Heart left ventricle (tissue), 16 donors: ENCODE results near the gene ADCY10. TPM values are rescaled to one million over a fixed set of nuclear protein-coding genes. Genes with fewer than 3 reads are reported as not detected.

ENCODE experiments used
- ATAC-seq, 4 donors: fragments of 200-7000 bp; cut with Tn5 transposase; one replicate each; pipeline ENCODE4 v1.9.1; 2020 to 2022; ENCODE audit warnings: moderate library complexity in 4 of 4, mild to moderate bottlenecking in 3 of 4, moderate number of reproducible peaks in 1 of 4
- DNase-seq, 5 donors: peaks; one replicate each; pipeline ENCODE4 v3.0.0-alpha.2; 2020
- H3K27ac ChIP-seq, 12 donors: fragments of 200-600 bp; sonication (generic) in 4 of 12; one replicate each; pipeline versions ENCODE4 v1.5.0 to v1.8.0; 2016 to 2022; ENCODE audit warnings: mild to moderate bottlenecking in 2 of 12
- H3K27me3 ChIP-seq, 9 donors: fragments of 200-600 bp; sonication (generic) in 2 of 9; one replicate each; pipeline versions ENCODE4 v1.5.1 to v1.8.0; 2016 to 2022; ENCODE audit warnings: mild to moderate bottlenecking in 3 of 9
- H3K36me3 ChIP-seq, 9 donors: fragments of 200-600 bp; sonication (generic) in 2 of 9; one replicate each; pipeline versions ENCODE4 v1.5.0 to v1.8.0; 2018 to 2022; ENCODE audit warnings: mild to moderate bottlenecking in 2 of 9
- H3K4me1 ChIP-seq, 12 donors: fragments of 200-600 bp; sonication (generic) in 4 of 12; one replicate each; pipeline versions ENCODE4 v1.5.0 to v1.8.0; 2016 to 2022; ENCODE audit warnings: mild to moderate bottlenecking in 3 of 12
- H3K4me3 ChIP-seq, 12 donors: fragments of 200-600 bp; sonication (generic) in 4 of 12; one replicate each; pipeline versions ENCODE4 v1.5.0 to v1.8.0; 2017 to 2022; ENCODE audit warnings: mild to moderate bottlenecking in 9 of 12, moderate library complexity in 4 of 12
- H3K9me3 ChIP-seq, 12 donors: fragments of 200-600 bp; sonication (generic) in 4 of 12; one replicate each; pipeline versions ENCODE4 v1.5.0 to v1.8.0; 2016 to 2022; ENCODE audit warnings: mild to moderate bottlenecking in 1 of 12
- CTCF ChIP-seq, 12 donors: fragments of 200-600 bp; sonication (generic) in 4 of 12; IDR thresholded peaks; one replicate each; pipeline versions ENCODE4 v1.5.0 to v1.8.0; 2018 to 2022; ENCODE audit warnings: antibody characterized with exemption in 12 of 12, mild to moderate bottlenecking in 5 of 12
- POLR2A ChIP-seq, 2 donors: fragments of 450-650 bp; IDR thresholded peaks; one replicate each; pipeline ENCODE4 v1.6.1; 2017; ENCODE audit warnings: antibody characterized with exemption in 2 of 2, mild to moderate bottlenecking in 2 of 2, moderate library complexity in 2 of 2
- WGBS, 4 donors: extraction: QIAGEN DNeasy Blood & Tissue Kit in 2 of 4; methylation state at CpG; one replicate each; pipeline versions ENCODE4 v1.1.5 to v1.1.7; 2013 to 2018; 5-methylcytosine and 5-hydroxymethylcytosine counted together
- intact Hi-C, 10 donors: fragments of 100-400 bp; cut with DNase I; formaldehyde crosslinking; loops; one replicate each; pipeline versions ENCODE4 v1.11.1 to v1.14.2; 2022
- polyA plus RNA-seq, 2 donors: library from polyadenylated mRNA; stranded (reverse); fragments of 200-250 nt; gene quantifications; one replicate each; pipeline ENCODE4 v1.2.3, GENCODE V29; 2013
- total RNA-seq, 9 donors: library from RNA; depleted of rRNA in 2 of 9; stranded (reverse); fragments of >200 nt in 2 of 9; fragmentation: NEBNext Ultra II Directional in 3 of 9; extraction: Animal tissue kit (Norgen Biotek cat#: 25700) in 3 of 9; gene quantifications; one replicate each; pipeline versions ENCODE4 v1.1.0 to v1.2.4, GENCODE V29; 2016 to 2023
- donor health status: ischemic (EF 13 %, LVEDD 7.1; RV severe dilation, severe dysfunction).
- donor health status: healthy with polysubstance abuse.
- donor health status: DM: no; HTN: yes; CAD: no.
- donor health status: DM: no; HTN: no; CAD: no.
- donor health status: ischemic (EF 25% LVEDD 6.9; RV normal size, moderate dysfunction).
- donor health status: ischemic (EF 25% LVEDD 5.7; RV mildly dilated, moderate dysfunction).
- donor health status: healthy.
- donor health status: DM: yes; HTN: yes; CAD: no.
- donor health status: ischemic (EF 35%, LVEDD 5.7; RV mildly dilated, moderate dysfunction).
- donor health status: nonischemic (EF 11% LVEDD 7.7; RV severe dilation, severe dysfunction).
- donor health status: DM: yes; HTN: yes; CAD: no.
- donor health status: PGD.
- donor health status: ischemic (EF 29% LVEDD 5.4; RV normal size, mild dysfunction).
- donor health status: nonischemic (EF 23%, LVEDD 6.1; RV moderate dilation, normal function).

ADCY10 gene
- total and polyA plus RNA-seq, 11 donors: 0.07 to 0.83 (median 0.32) TPM; not detected in 1

- Histone ChIP-seq H3K27me3 (no peaks in the 10 kb centered on the region), H3K27ac (no peak overlapping the region), H3K9me3 (peaks cover 0 to 5% (median 0%) of the 10 kb centered on the region in 12 donors), H3K36me3 (no peaks in the 10 kb centered on the region), H3K4me1 (peaks cover 0 to 13% (median 0%) of the 10 kb centered on the region in 12 donors), H3K4me3 (no peak overlapping the region)
- ATAC-seq (no peak), DNase-seq (no peak)
- TF ChIP-seq POLR2A (IDR thresholded peaks at IDR 0.05): no peak
- TF ChIP-seq CTCF (IDR thresholded peaks at IDR 0.05): no peak
- intact Hi-C loops: loop anchor here in 1 of 10 donors (10.0 kb wide), 1 partner anchor 71 kb away; no protein-coding TSS in a partner anchor
Observed at GRCh38 chr1:167905671-167906070, 8.3 kb downstream of the ADCY10 start.

GRCh38 chr1:167905182-167905581 lies 8.8 kb downstream of the ADCY10 start:
- Histone ChIP-seq H3K9me3 (peaks cover 0 to 5% (median 0%) of the 10 kb centered on the region in 12 donors), H3K4me1 (peaks cover 0 to 8% (median 0%) of the 10 kb centered on the region in 12 donors), H3K27ac (peak overlapping the region in 1 of 12 donors; percentile 9), H3K36me3 (no peaks in the 10 kb centered on the region), H3K27me3 (no peaks in the 10 kb centered on the region), H3K4me3 (no peak overlapping the region)
- DNase-seq: no peak
- intact Hi-C loops: loop anchor here in 1 of 10 donors (10.0 kb wide), 1 partner anchor 70 kb away; no protein-coding TSS in a partner anchor
- no peak for ATAC-seq
- no peak for TF ChIP-seq POLR2A (IDR thresholded peaks at IDR 0.05)
- TF ChIP-seq CTCF (IDR thresholded peaks at IDR 0.05): no peak
- 73 to 79% (median 75%) methylated on average over 3 of the region's 3 CpGs for WGBS, 4 donors

- intact Hi-C loops: loop anchor here in 1 of 10 donors (10.0 kb wide), 1 partner anchor 70 kb away; no protein-coding TSS in a partner anchor
- Histone ChIP-seq H3K27ac (peak overlapping the region in 1 of 12 donors; percentile 9), H3K9me3 (peaks cover 0 to 1% (median 0%) of the 10 kb centered on the region in 12 donors), H3K4me3 (no peak overlapping the region), H3K4me1 (peaks cover 0 to 8% (median 0%) of the 10 kb centered on the region in 12 donors), H3K27me3 (no peaks in the 10 kb centered on the region), H3K36me3 (no peaks in the 10 kb centered on the region)
- DNase-seq (no peak), ATAC-seq (peak in 2 of 4 donors; percentile 46)
- WGBS, 4 donors: 65 to 74% (median 67%) methylated on average over 4 of the region's 4 CpGs
- no peak for TF ChIP-seq CTCF (IDR thresholded peaks at IDR 0.05)
- TF ChIP-seq POLR2A (IDR thresholded peaks at IDR 0.05): no peak
Observed at GRCh38 chr1:167904652-167905130, 9.2 kb downstream of the ADCY10 start.

- Histone ChIP-seq H3K9me3 (no peaks in the 10 kb centered on the region), H3K36me3 (no peaks in the 10 kb centered on the region), H3K4me1 (peaks cover 0 to 12% (median 0%) of the 10 kb centered on the region in 12 donors), H3K4me3 (no peak overlapping the region), H3K27me3 (no peaks in the 10 kb centered on the region), H3K27ac (no peak overlapping the region)
- no peak for TF ChIP-seq POLR2A (IDR thresholded peaks at IDR 0.05)
- TF ChIP-seq CTCF (IDR thresholded peaks at IDR 0.05): no peak
- WGBS, 4 donors: 92 to 98% (median 96%) methylated on average over 4 of the region's 4 CpGs
- DNase-seq: no peak
- no peak for ATAC-seq
- intact Hi-C loops: loop anchor here in 1 of 10 donors (10.0 kb wide), 1 partner anchor 66 kb away; no protein-coding TSS in a partner anchor
Observed at GRCh38 chr1:167900907-167901306, 13.0 kb downstream of the ADCY10 start.
